Left forelimb (tissue), 1 donor: Measurements from ENCODE around the gene DHX32.
A peak's percentile ranks its signal among the peaks of the same experiment; 100 is the strongest.

Experiments
- DNase-seq: peaks from one replicate; pipeline ENCODE4 v3.0.0-alpha.2; 2018; ENCODE audit warnings: low spot score

The DHX32 gene

GRCh38 chr10:125848371-125848770 lies 32.7 kb downstream of the DHX32 start:
- DNase-seq, result no peak

- DNase-seq, result no peak
Observed at GRCh38 chr10:125846894-125847293, 34.2 kb downstream of the DHX32 start.

GRCh38 chr10:125845617-125846016 lies 35.5 kb downstream of the DHX32 start:
- no peak for DNase-seq

- no peak for DNase-seq
Observed at GRCh38 chr10:125844751-125845221, 36.3 kb downstream of the DHX32 start.

GRCh38 chr10:125843603-125844329 lies 37.3 kb downstream of the DHX32 start:
- DNase-seq, result no peak

GRCh38 chr10:125840955-125841354 lies 40.1 kb downstream of the DHX32 start:
- DNase-seq, result no peak

GRCh38 chr10:125840406-125840805 lies 40.7 kb downstream of the DHX32 start:
- DNase-seq, result no peak

- no peak for DNase-seq
Observed at GRCh38 chr10:125838802-125839575, 42.1 kb downstream of the DHX32 start.

GRCh38 chr10:125836746-125837145 lies 44.3 kb downstream of the DHX32 start:
- DNase-seq, result no peak

- no peak for DNase-seq
Observed at GRCh38 chr10:125828311-125828710, 52.8 kb downstream of the DHX32 start.

GRCh38 chr10:125827133-125827532 lies 54.0 kb downstream of the DHX32 start:
- no peak for DNase-seq

- no peak for DNase-seq
Observed at GRCh38 chr10:125824736-125825135, 56.4 kb downstream of the DHX32 start.

GRCh38 chr10:125823663-125824251 lies 57.3 kb downstream of the DHX32 start:
- no peak for DNase-seq

GRCh38 chr10:125822878-125823662 lies 58.0 kb downstream of the DHX32 start, which contains the start of the genes BCCIP and UROS:
BCCIP (plus strand) TSS chr10:125823546; CDS start chr10:125823558, 12 bp downstream.
UROS (minus strand) TSS chr10:125823258; CDS start chr10:125816499, 6,759 bp downstream.
- DNase-seq, result peak; percentile 94

- DNase-seq, result no peak
Observed at GRCh38 chr10:125820701-125821100, 60.4 kb downstream of the DHX32 start.

- DNase-seq, result no peak
Observed at GRCh38 chr10:125817337-125817946, 63.6 kb downstream of the DHX32 start.

- no peak for DNase-seq
Observed at GRCh38 chr10:125816548-125816947, 64.5 kb downstream of the DHX32 start.

- no peak for DNase-seq
Observed at GRCh38 chr10:125815764-125816163, 65.3 kb downstream of the DHX32 start.

- no peak for DNase-seq
Observed at GRCh38 chr10:125812128-125812750, 68.9 kb downstream of the DHX32 start.

- DNase-seq, result no peak
Observed at GRCh38 chr10:125811251-125811650, 69.8 kb downstream of the DHX32 start.

GRCh38 chr10:125808047-125808446 lies 73.0 kb downstream of the DHX32 start:
- DNase-seq, result no peak
